Endodermal cell (in vitro differentiated cells): ENCODE results near the gene CILP. TPM values are rescaled to one million over a fixed set of nuclear protein-coding genes. Genes with fewer than 3 reads are reported as not detected.
A peak's percentile ranks its signal among the peaks of the same experiment; 100 is the strongest.

ENCODE experiments used
- DNase-seq: peaks from one replicate; pipeline ENCODE4 v3.0.0-alpha.2; 2017
- H3K27ac ChIP-seq: 2 replicates; pipeline ENCODE4 v1.5.1; 2013; ENCODE audit warnings: mild to moderate bottlenecking, low read depth, low read length, moderate library complexity
- H3K27me3 ChIP-seq: 2 replicates; pipeline ENCODE4 v1.6.1; 2013; ENCODE audit warnings: mild to moderate bottlenecking, low read length, moderate library complexity; ENCODE audit not compliant: insufficient read depth, control insufficient read depth, poor library complexity, severe bottlenecking
- H3K36me3 ChIP-seq: 2 replicates; pipeline ENCODE4 v1.7.0; 2013; ENCODE audit warnings: mild to moderate bottlenecking, low read length, moderate library complexity; ENCODE audit not compliant: control insufficient read depth, insufficient read depth
- H3K4me1 ChIP-seq: one replicate; pipeline ENCODE4 v1.7.0; 2013; ENCODE audit warnings: low read length; ENCODE audit not compliant: control insufficient read depth, insufficient read depth
- H3K4me3 ChIP-seq: 2 replicates; pipeline ENCODE4 v1.5.1; 2013; ENCODE audit warnings: mild to moderate bottlenecking, low read length, moderate library complexity
- H3K9ac ChIP-seq: 2 replicates; pipeline ENCODE4 v1.6.1; 2013; ENCODE audit warnings: mild to moderate bottlenecking, low read length, moderate library complexity; ENCODE audit not compliant: poor library complexity, severe bottlenecking; ENCODE audit errors: extremely low read depth
- H3K9me3 ChIP-seq: 2 replicates; pipeline ENCODE4 v1.6.1; 2013; ENCODE audit warnings: mild to moderate bottlenecking, low read length, moderate library complexity; ENCODE audit not compliant: control insufficient read depth
- H3K27ac Mint-ChIP-seq: 2 replicates; pipeline ENCODE4 v1.8.0; 2020; ENCODE audit warnings: mixed read lengths
- H3K27me3 Mint-ChIP-seq: 2 replicates; pipeline ENCODE4 v1.8.0; 2021; ENCODE audit warnings: mild to moderate bottlenecking, mixed read lengths; ENCODE audit not compliant: insufficient read depth
- H3K36me3 Mint-ChIP-seq: 2 replicates; pipeline ENCODE4 v1.8.0; 2020; ENCODE audit warnings: low read depth, mixed read lengths
- H3K4me1 Mint-ChIP-seq: 2 replicates; pipeline ENCODE4 v1.8.0; 2020; ENCODE audit warnings: mixed read lengths
- H3K4me3 Mint-ChIP-seq: 2 replicates; pipeline ENCODE4 v1.8.0; 2020; ENCODE audit warnings: mild to moderate bottlenecking, moderate library complexity, mixed read lengths
- H3K9me3 Mint-ChIP-seq: 2 replicates; pipeline ENCODE4 v1.8.0; 2020; ENCODE audit warnings: mild to moderate bottlenecking, mixed read lengths
- WGBS, 2 experiments: methylation state at CpG; one replicate each; pipeline versions ENCODE4 v1.1.5 to v1.1.7; 2013; ENCODE audit warnings: missing lambda C conversion rate in 2 of 2, mixed read lengths in 1 of 2; ENCODE audit not compliant: insufficient coverage in 1 of 2, insufficient read length in 1 of 2; 5-methylcytosine and 5-hydroxymethylcytosine counted together
- total RNA-seq, 2 donors: library from RNA; stranded (reverse); fragmentation: NEBNext Ultra II Directional in 1 of 2; extraction: Animal tissue kit (Norgen Biotek cat#: 25700) in 1 of 2; gene quantifications; 2 replicates in 1 of 2; 3 replicates in 1 of 2; pipeline ENCODE4 v1.2.1, GENCODE V29; 2021
- TF ChIP-seq, protein P1 (sequence below): fragments of 200-600 bp; sonication (generic); conservative IDR thresholded peaks from 2 replicates; pipeline ENCODE4 v1.5.0; 2021; ENCODE audit warnings: antibody characterized with exemption, mild to moderate bottlenecking

The CILP gene
- total RNA-seq, 2 donors from 2014 or later = 0.07 TPM; not detected in 1

GRCh38 chr15:65184868-65185717 lies 26.2 kb downstream of the CILP start, which contains the start of gene CLPX:
Gene CLPX, minus strand, starts transcription at chr15:65185342. Its CDS starts 189 bp downstream, at chr15:65185153.
- H3K4me1 Mint-ChIP-seq = peaks cover 5% of the 10 kb centered on the region
- H3K27me3 Mint-ChIP-seq = no peaks in the 10 kb centered on the region
- no peaks in the 10 kb centered on the region for H3K27me3 ChIP-seq
- peak within 1 kb of the TSS; percentile 66 for H3K27ac ChIP-seq
- peak within 1 kb of the TSS; percentile 95 for H3K27ac Mint-ChIP-seq
- H3K4me3 Mint-ChIP-seq = peak within 1 kb of the TSS; percentile 86
- no peaks in the 10 kb centered on the region for H3K4me1 ChIP-seq
- H3K36me3 Mint-ChIP-seq = peaks cover 4% of the 10 kb centered on the region
- TF ChIP-seq, protein P1, sequence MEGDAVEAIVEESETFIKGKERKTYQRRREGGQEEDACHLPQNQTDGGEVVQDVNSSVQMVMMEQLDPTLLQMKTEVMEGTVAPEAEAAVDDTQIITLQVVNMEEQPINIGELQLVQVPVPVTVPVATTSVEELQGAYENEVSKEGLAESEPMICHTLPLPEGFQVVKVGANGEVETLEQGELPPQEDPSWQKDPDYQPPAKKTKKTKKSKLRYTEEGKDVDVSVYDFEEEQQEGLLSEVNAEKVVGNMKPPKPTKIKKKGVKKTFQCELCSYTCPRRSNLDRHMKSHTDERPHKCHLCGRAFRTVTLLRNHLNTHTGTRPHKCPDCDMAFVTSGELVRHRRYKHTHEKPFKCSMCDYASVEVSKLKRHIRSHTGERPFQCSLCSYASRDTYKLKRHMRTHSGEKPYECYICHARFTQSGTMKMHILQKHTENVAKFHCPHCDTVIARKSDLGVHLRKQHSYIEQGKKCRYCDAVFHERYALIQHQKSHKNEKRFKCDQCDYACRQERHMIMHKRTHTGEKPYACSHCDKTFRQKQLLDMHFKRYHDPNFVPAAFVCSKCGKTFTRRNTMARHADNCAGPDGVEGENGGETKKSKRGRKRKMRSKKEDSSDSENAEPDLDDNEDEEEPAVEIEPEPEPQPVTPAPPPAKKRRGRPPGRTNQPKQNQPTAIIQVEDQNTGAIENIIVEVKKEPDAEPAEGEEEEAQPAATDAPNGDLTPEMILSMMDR = no peak
- DNase-seq = peak; percentile 95
- H3K9me3 Mint-ChIP-seq = no peaks in the 10 kb centered on the region
- H3K36me3 ChIP-seq = peaks cover 13% of the 10 kb centered on the region
- H3K9ac ChIP-seq = peak within 1 kb of the TSS; percentile 86
- WGBS, 2 experiments = 0% methylated on average over 19 to 70 of the region's 70 CpGs
- H3K9me3 ChIP-seq = no peaks in the 10 kb centered on the region
- H3K4me3 ChIP-seq = peak within 1 kb of the TSS; percentile 91

DNA sequence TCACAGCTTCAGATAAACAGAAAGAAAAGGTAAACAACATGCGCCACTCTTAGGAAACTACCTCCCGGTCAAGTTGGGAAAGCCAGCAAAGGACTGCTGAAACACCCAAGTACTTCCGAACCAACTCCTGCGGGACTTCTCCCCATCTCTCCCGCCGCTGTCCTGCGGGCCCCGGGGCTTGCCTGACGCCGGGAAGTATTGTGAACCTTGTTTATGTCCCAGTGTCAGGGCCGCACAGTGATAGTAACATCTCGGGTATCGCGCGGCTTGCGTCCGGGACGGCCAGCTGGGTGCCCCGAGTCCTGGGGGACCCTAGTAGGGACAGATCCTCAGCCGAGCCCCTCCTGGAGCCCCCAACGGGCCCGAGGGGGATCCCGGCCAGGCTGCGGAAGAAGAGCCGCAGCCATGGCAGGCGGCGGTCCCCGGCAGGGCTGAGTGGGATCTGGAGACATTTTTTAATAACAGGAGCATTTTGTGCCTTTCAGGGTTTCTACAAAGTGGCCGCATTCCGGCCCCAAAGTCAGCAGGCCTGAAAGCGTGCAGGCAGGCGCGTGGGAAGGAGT lies 26.9 kb downstream of the CILP start:
- H3K27ac ChIP-seq = peak overlapping the region; percentile 56
- H3K36me3 Mint-ChIP-seq = peaks cover 10% of the 10 kb centered on the region
- no peaks in the 10 kb centered on the region for H3K27me3 ChIP-seq
- peak overlapping the region; percentile 86 for H3K4me3 Mint-ChIP-seq
- H3K36me3 ChIP-seq = peaks cover 20% of the 10 kb centered on the region
- H3K27me3 Mint-ChIP-seq = no peaks in the 10 kb centered on the region
- H3K27ac Mint-ChIP-seq = peak overlapping the region; percentile 95
- peak overlapping the region; percentile 91 for H3K4me3 ChIP-seq
- no peaks in the 10 kb centered on the region for H3K4me1 ChIP-seq
- H3K9ac ChIP-seq = peak overlapping the region; percentile 86
- TF ChIP-seq, protein P1 = no peak
- peaks cover 5% of the 10 kb centered on the region for H3K4me1 Mint-ChIP-seq
- WGBS, 2 experiments = 0% methylated on average over 20 to 33 of the region's 33 CpGs
- H3K9me3 Mint-ChIP-seq = no peaks in the 10 kb centered on the region
- H3K9me3 ChIP-seq = no peaks in the 10 kb centered on the region
- DNase-seq = peak; percentile 87

DNA sequence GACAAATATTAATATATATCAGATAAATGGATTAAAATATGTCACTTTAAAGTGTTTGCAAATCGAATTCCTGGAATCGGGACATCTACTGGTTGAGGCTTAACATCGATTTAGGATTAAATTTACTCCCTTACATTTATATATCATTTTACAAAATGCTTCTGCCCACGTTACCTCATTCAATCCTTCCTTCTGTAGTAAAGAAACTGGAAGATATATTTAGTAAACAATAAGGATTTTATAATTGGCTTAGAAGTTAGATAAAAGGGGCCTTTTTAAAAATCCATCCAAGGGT lies 27.5 kb downstream of the CILP start:
- H3K27ac Mint-ChIP-seq = peak overlapping the region; percentile 95
- 40 to 68% methylated on average over 1 to 3 of the region's 4 CpGs for WGBS, 2 experiments
- no peaks in the 10 kb centered on the region for H3K9me3 Mint-ChIP-seq
- TF ChIP-seq, protein P1 = peak; percentile 39
- peak overlapping the region; percentile 86 for H3K9ac ChIP-seq
- no peaks in the 10 kb centered on the region for H3K9me3 ChIP-seq
- H3K27me3 ChIP-seq = no peaks in the 10 kb centered on the region
- peak overlapping the region; percentile 86 for H3K4me3 Mint-ChIP-seq
- H3K4me1 ChIP-seq = no peaks in the 10 kb centered on the region
- peak overlapping the region; percentile 91 for H3K4me3 ChIP-seq
- H3K36me3 Mint-ChIP-seq = peaks cover 14% of the 10 kb centered on the region
- no peaks in the 10 kb centered on the region for H3K27me3 Mint-ChIP-seq
- peaks cover 25% of the 10 kb centered on the region for H3K36me3 ChIP-seq
- peaks cover 4% of the 10 kb centered on the region for H3K4me1 Mint-ChIP-seq
- no peak for DNase-seq
- H3K27ac ChIP-seq = no peak overlapping the region
